HG03520 (cell line): ENCODE data around the gene EPYC.

ENCODE experiments used
- ATAC-seq: cut with Tn5 transposase; IDR thresholded peaks from one replicate; pipeline ENCODE4 v1.9.1; 2021; ENCODE audit warnings: mild to moderate bottlenecking, moderate library complexity; ENCODE audit not compliant: unreplicated experiment

Gene EPYC

DNA sequence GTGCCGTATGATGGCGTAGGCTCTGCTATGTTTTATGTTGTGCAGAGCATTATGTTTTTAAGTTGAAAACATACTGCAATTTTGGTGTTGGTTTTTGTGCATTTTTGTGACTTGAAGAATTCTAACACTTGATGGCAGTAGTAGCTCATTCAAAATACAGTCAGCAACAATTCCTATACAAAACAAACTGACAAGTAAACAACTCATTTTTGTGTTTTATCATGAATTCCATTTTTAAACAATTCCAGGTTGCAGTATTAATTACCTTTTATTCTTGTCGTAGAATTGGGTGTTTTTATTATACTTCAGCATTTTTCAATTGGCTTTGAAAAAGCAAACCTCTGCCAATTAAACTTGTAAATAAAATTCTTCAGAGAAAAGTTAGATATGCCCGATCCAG, 45.7 kb downstream of the EPYC start:
- ATAC-seq = no peak

DNA sequence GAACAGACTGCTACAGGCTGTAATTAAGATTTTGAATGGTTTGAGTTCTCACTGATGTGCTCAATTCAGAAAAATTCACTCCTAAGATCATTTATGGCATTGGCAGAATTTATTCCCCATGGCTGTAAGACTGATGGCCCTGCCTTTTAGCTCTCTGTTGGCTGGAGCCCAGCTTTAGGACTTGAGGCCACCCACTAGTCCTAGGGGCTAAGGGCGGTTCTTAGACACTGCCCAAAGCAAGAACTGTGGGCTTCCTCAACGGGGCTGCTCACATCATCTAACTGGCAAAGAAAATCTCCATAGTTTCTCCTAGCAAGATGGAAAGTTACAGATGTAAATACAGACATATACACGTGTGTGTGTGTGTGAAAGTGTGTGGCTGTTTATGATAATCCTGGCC, 46.4 kb downstream of the EPYC start:
- ATAC-seq = no peak

DNA sequence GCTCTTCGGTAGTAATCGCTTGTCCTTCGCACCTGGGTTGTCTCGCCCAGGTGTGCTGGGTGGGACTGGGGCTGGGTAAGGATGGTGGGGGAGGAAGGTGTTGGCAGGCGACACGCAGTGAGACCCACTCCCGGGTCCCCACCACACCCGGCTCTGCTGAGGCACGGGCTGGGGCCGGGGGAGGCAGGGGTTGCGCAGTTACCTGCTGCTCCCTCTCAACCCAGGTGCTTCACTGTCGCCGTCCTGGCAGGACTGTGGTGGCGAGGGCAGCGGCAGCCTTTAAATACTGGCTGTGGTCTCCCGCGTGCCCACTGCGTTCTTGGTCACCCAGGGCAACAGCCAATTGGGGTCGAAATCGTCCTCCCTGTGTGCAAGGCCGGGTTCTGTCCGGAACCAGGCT, 49.9 kb downstream of the EPYC start, which contains the start of gene CCER1:
Gene CCER1, minus strand, starts transcription at position 256 of the 400 bp plus-strand sequence. CDS start 434 bp downstream, outside the sequence.
- no peak for ATAC-seq

DNA sequence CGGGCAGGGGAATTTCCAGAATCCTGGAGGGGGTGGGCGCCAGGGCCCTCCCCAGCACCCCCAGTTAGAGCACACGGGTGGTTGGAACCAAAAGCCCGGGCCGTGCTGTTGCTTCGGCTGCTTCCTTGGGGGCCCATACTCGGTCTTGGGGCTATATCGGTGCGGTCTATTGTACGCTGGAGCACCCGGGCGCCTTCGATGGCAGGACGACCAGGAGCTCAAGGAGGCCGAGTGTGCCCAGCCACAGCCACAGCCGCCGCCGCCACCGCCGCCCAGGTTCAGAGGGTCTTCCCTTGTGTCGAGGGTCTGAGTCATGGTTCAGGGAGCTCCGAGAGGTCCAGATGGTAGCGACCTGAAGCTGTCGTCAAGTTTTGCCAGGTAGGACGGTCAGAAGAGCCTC, 50.3 kb downstream of the EPYC start:
- no peak for ATAC-seq

DNA sequence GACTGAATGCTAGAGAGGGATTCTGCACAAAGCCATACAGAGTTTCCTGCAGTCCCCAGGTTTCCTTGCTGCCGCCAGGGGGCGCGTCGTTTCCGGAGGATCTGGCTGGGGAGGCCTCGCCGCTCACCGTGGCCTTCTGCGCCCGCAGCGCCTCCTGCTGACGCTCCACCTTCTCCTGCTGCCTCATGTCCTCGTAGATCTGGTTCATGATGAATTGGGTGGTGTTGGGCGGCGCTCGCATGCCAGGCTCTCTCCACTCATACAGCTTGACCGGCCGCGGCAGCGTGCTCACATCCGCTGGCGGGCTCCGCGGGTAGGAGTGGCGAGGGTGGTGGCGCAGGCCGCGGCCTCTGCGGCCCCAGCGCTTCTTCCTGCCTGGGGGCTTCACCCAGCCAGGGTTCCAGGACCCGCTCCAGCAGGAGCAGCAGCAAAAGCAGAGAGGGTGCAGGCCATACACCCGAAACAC, 50.8 kb downstream of the EPYC start:
- no peak for ATAC-seq

DNA sequence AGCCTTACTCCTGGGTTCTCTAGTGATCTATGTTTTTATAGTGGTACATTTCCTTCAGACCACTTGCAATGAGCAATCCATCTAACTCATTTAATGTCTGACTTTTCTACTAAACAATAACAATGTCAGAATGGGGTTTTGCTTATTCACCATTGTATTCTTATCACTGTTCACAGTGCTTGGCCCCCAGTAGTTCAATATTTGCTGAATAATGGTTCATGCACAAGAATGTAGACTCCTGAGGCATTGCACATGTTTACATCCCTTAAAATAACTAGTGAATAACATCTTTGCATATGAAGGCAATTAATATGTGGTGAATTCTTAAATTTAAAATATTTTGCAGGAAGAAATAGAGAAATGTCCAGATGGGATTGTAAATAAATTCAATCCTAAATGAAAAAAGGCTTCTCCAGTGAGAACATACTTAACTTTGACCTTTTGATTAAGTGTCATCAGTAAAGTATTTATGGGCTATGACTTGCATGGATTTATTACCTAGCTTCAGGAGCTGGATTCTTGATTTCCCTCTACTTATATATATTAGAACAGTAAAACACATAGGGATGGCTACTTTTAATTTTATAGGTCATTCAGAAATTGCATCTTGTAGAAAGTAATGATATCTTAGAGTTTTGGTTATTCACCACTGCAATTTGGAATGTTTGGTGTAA, 53.2 kb downstream of the EPYC start:
- ATAC-seq = no peak

DNA sequence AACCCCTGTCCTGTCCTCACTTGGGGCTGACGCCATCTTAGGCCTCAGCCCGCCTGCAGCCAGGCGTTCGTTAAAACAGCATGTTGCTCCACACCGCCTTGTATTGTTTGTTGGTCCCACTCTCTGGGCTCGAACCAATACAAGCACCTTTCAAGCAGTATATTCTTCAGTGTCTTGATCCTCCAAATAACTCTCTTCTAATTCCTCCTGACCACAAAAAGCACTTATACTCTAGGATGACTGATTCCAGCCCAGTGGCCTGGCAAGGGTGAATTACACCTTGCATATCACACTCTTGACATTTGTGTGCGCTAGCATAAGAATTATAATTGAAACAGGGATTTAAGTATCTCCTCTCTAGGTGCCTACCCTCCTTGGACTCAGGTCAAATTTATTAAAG, 56.9 kb downstream of the EPYC start:
- no peak for ATAC-seq

DNA sequence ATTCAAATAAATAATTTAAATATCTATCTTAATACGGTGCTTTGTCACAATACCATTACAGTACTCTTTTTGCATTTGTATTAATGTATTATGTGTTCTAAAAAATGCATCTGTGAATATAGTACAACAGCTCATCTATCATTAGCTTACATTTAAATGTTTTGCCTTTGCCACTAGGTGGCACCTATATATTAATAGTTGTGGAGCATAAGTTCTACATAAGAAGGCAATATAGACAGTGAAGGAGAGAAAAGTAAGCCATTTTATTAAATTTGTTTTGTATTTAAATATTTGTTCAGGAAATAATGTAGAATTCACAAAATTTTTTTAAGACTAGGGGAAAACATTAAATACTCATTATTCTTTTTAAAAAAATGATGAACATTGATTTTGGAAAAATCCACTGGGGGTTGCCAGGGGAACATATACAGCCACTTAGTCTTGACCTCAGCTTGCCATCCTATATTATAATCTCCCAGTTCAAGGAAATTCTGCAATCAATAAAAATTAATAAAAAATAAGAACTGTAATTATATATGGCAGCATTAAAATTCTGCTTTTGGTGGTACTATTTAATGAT, 59.6 kb downstream of the EPYC start:
- peak; percentile 76 for ATAC-seq

DNA sequence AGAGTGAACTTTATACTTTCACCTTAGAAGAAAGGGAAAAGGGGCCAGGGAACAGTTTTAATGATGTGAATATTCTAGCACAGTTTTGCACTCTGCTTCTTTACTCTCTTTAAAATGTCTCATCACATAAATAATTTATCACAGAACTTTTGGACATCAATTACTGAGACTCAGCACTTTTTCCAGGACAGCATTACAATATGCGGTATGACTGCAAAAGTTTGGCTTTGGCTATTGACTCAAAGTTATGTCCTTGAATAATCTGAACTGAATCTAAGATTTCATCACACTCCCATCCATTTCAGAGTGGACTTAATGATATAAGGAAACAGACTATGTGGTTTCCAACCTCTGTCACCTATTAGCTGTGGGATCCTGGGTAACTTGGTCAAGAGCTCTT, 61.5 kb downstream of the EPYC start:
- ATAC-seq = no peak

DNA sequence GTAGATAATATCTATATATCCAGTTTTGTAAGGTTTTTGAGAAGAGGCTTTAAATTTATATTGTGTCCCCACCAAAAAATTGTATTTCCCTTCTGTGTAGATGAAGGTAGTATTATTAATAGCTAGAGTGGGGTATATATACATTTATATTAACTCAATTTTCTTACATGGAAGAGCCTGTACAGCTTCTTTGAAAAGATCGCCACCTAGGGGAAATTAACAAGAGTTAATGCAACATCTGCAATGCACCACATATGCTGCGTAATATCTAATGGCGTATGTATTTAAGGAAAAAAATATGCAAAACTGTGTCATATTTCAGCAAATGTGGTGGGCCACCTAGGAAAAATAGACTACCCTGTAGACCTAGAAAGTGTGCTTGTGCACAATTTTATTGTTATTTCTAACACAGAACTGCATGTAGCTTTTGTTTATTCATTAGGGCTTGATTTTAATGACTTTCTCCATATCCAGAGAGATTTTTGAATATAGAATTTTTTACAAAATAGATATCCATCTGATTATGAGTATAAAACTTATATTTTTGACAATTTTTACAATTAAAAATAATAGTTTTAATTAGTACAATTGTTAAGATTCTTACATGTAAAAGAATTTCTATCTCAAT, 63.8 kb downstream of the EPYC start:
- peak; percentile 79 for ATAC-seq

DNA sequence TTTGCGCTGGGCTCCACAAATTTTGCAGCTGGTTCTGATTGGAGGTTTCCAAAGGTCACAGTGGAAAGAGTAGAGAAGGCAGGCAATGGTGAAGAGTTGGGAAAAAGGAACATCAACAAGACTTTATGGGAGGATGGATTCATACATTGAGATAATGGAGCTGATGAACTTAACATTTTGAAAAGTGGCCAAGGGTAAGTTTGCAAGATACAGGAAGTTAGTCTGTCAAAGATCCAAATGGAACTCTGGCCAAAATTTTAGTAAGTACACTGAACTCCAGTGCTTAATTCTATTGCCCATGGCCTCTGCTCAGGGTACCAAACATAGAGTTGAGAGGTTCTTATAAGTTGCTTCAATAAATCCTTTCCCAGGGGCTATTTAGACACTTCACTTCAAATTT, 65.4 kb downstream of the EPYC start:
- ATAC-seq = no peak

DNA sequence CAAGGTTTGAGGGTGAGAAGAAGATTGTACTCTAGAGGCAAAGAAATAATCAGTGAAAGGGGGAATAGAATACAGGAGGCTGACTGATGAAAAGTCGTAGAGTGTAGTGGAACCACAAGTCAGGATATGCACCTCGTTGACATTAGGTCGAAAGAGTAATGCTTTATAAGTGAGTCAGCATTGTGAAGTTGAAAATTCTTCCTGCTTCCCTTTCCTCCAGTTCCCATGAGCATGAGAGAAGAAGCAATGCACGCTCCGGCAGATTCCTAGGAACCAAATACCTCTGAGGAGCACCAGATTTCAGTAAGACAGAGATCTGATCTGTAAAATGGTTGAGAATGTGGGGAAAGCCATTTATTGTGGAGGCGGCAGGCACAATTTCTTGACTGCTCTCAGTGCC, 66.3 kb downstream of the EPYC start:
- ATAC-seq = no peak

DNA sequence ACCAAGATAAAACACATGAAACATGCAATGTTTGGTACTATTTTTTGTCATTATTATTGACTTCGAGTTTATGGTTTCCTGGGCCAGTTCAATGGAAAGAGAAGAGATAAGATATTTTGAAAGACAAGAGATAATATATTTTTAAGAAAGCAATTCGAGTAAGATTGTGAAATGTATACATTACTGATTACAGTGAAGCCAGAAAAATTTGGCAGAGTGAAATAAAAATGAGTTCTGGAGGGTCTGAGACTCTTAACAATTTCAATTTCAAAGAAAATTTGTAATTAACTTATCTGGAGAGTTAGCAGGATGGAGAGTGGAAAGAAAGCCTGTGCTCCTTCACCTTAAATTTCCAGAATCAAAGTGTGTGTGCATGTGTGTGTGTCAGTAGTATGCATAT, 67.1 kb downstream of the EPYC start:
- no peak for ATAC-seq

DNA sequence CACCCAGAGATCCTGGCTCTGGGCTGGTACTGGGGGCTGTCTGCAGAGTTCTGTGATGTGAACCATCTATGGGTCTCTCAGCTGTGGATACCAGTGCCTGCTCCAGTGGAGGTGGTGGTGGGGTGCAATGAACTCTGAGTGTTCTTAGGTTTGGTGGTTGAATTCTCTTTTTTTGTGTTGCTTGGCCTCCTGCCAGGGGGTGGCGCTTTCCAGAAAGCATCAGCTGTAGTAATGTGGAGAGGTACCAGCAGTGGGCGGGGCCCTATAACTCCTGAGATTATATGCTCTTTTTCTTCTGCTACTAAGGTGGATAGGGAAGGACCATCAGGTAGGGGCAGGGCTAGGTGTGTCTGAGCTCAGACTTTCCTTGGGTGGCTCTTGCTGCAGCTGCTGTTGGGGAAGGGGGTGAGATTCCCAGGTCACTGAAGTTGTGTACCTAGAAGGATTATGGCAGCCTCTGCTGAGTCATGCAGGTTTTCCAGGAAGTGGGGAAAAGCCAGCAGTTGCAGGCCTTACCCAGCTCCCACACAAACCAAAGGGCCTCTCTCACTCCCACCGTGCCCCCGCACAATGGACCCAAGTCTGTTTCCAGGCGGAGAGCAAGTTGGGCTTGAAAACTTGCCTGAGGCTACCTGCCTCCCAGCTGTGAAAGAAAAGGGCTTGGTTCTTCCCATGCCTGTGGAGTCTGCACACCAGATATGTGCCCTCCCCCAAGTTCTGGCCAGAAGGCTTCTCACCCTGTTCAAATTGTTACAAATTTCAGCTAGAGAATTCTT, 68.4 kb downstream of the EPYC start:
- no peak for ATAC-seq

DNA sequence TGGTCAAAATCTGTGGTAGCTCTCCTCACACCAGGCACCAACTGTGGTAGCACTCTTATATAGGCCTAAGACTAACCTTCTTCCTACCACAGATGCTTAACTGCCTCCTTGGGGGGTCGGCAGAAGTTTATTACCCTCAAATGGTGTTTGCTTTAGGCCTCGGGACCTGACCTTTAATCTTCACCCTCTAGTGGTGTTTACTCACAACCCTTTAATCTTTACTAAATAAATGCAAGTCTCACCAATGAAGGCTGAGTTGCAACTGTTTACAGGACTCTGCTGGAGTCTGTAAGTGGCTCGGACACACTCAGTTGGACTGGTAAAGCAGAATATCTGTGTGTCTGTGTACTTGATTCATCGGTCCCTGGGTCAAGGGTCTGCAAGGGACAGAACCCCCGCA, 79.2 kb downstream of the EPYC start:
- no peak for ATAC-seq

DNA sequence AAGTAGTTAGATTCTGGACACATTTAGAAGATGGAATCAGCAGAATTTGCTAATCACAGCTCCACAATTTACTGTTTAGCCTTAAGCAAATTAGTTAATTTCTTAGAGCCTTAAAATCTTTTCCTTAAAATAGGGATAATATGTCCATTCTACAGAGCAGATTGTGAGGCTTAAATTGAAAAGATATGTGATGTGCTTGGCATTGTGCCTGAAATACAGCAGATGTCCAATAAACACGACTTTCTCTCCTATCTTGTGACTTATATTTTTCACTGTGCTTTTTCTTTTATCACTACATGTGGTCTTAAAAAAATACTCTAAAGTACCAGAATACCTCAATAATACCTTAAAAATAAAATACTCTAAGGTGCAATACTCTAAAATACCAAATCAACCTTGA, 80.4 kb downstream of the EPYC start:
- no peak for ATAC-seq

DNA sequence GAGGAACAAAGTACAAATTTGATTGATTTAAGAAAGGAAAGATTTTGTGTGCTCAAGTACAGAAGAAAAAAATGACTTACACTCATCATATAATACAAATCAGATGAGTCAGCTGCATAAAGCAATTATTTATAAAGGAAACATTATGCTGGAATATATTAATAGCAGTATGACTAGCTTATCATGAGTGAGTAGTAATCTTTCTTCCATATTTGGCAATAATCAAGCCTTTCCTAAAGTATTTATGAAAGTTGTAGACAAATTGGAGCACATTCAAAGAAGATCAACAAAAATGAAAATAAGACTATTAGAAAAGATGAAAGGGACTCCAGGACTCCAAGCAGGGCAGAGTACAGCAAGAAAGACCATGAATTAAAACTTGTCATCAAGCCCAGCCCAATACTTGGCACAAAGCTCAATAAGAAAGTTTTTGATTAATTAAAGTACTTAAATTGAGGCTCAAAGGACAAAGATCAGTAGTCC, 82.6 kb downstream of the EPYC start:
- ATAC-seq = no peak

DNA sequence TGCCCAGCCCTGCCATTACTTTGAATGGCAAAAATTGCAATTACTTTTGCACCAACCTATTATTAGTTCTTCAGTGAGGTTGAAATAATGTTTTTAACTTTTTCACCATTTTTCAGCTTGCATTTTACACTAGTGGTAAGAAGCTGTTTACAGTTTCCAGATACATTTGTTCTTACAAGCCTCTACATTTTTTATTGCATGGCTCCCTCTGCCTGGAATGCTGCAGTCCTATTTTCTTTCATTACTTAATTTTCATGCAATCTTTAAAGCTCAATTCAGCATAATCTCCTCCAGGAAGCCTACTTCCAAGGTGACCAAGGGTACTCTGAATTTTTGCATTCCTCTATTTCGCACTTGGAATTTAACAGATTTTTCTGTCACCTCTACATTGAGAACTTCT, 83.2 kb downstream of the EPYC start:
- ATAC-seq = no peak

DNA sequence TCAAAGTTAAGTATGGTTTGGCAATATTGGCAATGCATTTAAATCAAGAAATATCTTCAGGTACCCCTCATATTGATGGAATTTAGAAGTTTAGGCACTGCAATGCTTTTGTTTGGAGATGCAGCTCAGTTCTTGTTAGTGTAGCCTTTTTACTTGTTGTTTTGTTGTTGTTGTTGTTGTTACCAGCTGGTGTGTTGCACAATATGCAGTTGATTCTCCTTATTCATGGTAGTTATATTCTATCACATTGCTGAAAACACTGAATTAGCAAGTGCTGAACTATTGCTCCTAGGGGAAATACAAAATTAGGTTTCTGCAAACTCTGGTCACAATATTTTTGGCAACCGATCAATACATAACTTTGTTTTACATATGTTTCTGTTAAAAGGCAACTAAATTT, 84.5 kb downstream of the EPYC start:
- ATAC-seq = no peak

DNA sequence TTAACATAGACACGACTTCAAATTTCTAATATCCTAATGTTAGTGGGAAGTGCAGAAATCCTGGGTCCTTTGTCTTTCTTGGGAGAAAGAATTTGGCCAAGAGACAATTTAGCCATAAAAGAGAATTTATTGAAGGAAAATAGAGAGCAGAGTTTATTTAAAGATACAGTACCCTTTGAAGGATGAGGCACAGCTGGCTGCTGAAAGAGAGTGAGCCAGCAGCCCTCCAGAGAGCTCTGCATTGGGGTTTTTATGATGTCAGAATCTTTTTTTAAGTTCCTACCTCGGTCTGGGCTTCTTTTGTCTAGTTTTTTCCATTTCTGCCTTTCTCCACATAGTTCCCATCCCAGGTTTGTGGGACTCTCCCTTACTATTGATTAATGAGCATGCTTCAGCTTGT, 87.3 kb downstream of the EPYC start:
- no peak for ATAC-seq

DNA sequence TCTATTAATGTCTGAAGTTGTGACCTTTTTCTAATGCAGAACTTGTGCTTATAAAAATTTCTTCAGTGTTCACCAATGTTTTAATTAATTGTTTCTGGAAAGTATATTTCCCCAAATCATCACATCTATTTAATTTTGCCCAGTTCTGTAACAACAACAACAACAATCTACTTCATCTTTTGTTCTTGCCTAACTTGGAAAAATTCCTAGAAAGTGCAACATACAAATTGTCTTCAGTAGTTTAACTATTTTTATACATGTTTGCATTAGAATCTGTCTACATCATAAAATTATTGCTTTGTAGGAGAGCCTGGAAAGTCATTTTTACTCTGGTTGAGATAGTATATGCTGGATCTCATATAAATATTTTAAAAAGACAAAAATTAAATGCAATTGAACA, 88.3 kb downstream of the EPYC start:
- ATAC-seq = no peak

DNA sequence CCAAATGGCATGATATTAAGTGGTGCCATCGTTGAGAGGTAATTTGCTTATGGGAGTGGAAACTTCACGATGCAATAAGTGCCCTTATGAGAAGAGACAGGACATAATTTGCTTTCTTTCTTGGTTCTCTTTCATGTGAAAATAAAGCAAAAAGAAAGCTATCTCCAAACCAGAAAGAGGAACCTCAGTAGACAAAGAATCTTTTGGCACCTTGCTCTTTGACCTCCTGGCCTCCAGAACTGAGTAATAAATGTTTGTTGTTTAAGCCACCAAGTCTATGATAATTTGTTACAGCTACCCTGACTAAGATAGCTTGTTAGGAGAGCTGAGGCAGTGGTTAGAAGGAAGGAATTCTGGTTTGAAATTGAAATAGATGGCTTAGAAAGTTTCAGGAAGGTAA, 89.4 kb downstream of the EPYC start:
- no peak for ATAC-seq
